ENCODE measurements around the gene JPH3. TPM values are rescaled to one million over a fixed set of nuclear protein-coding genes. Genes with fewer than 3 reads are reported as not detected.
A peak's percentile ranks its signal among the peaks of the same experiment; 100 is the strongest.

JPH3 gene
- under 1 TPM; 0.08 to 0.10 TPM for total RNA-seq

- Mint-ChIP-seq H3K4me3 (peak within 1 kb of the TSS; percentile 54), H3K9me3 (no peaks in the 10 kb centered on the region), H3K4me1 (peaks cover 9% of the 10 kb centered on the region), H3K27ac (peak within 1 kb of the TSS; percentile 23), H3K27me3 (peaks cover 74% of the 10 kb centered on the region), H3K36me3 (no peaks in the 10 kb centered on the region)
- DNase-seq = no peak
Observed at GRCh38 chr16:87602001-87602775, at the start of gene JPH3. JPH3 (plus strand) TSS chr16:87602508; CDS start chr16:87603147, 639 bp downstream.

- no peak overlapping the region for H3K27ac Mint-ChIP-seq
- DNase-seq = no peak
- no peaks in the 10 kb centered on the region for H3K4me1 Mint-ChIP-seq
- H3K27me3 Mint-ChIP-seq = peaks cover 12% of the 10 kb centered on the region
- H3K9me3 Mint-ChIP-seq = no peaks in the 10 kb centered on the region
- H3K36me3 Mint-ChIP-seq = no peaks in the 10 kb centered on the region
- H3K4me3 Mint-ChIP-seq = no peak overlapping the region
Observed at GRCh38 chr16:87552772-87553573, 49.3 kb upstream of the JPH3 start.

GRCh38 chr16:87554754-87555427 is 47.4 kb upstream of the JPH3 start:
- H3K36me3 Mint-ChIP-seq = no peaks in the 10 kb centered on the region
- H3K4me1 Mint-ChIP-seq = no peaks in the 10 kb centered on the region
- H3K27ac Mint-ChIP-seq = no peak overlapping the region
- H3K4me3 Mint-ChIP-seq = no peak overlapping the region
- peaks cover 14% of the 10 kb centered on the region for H3K27me3 Mint-ChIP-seq
- no peaks in the 10 kb centered on the region for H3K9me3 Mint-ChIP-seq
- DNase-seq = no peak

- no peaks in the 10 kb centered on the region for H3K4me1 Mint-ChIP-seq
- DNase-seq = no peak
- H3K36me3 Mint-ChIP-seq = no peaks in the 10 kb centered on the region
- H3K27ac Mint-ChIP-seq = no peak overlapping the region
- no peaks in the 10 kb centered on the region for H3K9me3 Mint-ChIP-seq
- no peak overlapping the region for H3K4me3 Mint-ChIP-seq
- H3K27me3 Mint-ChIP-seq = peaks cover 14% of the 10 kb centered on the region
Observed at GRCh38 chr16:87555647-87556046, 46.7 kb upstream of the JPH3 start.

GRCh38 chr16:87556941-87557459 is 45.3 kb upstream of the JPH3 start:
- no peak overlapping the region for H3K27ac Mint-ChIP-seq
- no peaks in the 10 kb centered on the region for H3K36me3 Mint-ChIP-seq
- peaks cover 14% of the 10 kb centered on the region for H3K27me3 Mint-ChIP-seq
- no peaks in the 10 kb centered on the region for H3K9me3 Mint-ChIP-seq
- no peak for DNase-seq
- H3K4me1 Mint-ChIP-seq = no peaks in the 10 kb centered on the region
- H3K4me3 Mint-ChIP-seq = no peak overlapping the region

- H3K27me3 Mint-ChIP-seq = peaks cover 14% of the 10 kb centered on the region
- H3K4me3 Mint-ChIP-seq = no peak overlapping the region
- no peaks in the 10 kb centered on the region for H3K4me1 Mint-ChIP-seq
- H3K9me3 Mint-ChIP-seq = no peaks in the 10 kb centered on the region
- H3K27ac Mint-ChIP-seq = no peak overlapping the region
- no peak for DNase-seq
- no peaks in the 10 kb centered on the region for H3K36me3 Mint-ChIP-seq
Observed at GRCh38 chr16:87558682-87559081, 43.6 kb upstream of the JPH3 start.

- H3K9me3 Mint-ChIP-seq = no peaks in the 10 kb centered on the region
Observed at GRCh38 chr16:87559945-87560344, 42.4 kb upstream of the JPH3 start.

GRCh38 chr16:87560428-87561199 is 41.7 kb upstream of the JPH3 start:
- H3K9me3 Mint-ChIP-seq = no peaks in the 10 kb centered on the region
- no peaks in the 10 kb centered on the region for H3K36me3 Mint-ChIP-seq
- peak; percentile 35 for DNase-seq
- no peak overlapping the region for H3K4me3 Mint-ChIP-seq
- peaks cover 14% of the 10 kb centered on the region for H3K27me3 Mint-ChIP-seq
- H3K27ac Mint-ChIP-seq = no peak overlapping the region
- no peaks in the 10 kb centered on the region for H3K4me1 Mint-ChIP-seq

More at GRCh38 chr16:87559945-87560344, 42.4 kb upstream of the JPH3 start:
- Mint-ChIP-seq H3K27me3 (peaks cover 14% of the 10 kb centered on the region), H3K27ac (no peak overlapping the region), H3K36me3 (no peaks in the 10 kb centered on the region), H3K4me3 (no peak overlapping the region), H3K4me1 (no peaks in the 10 kb centered on the region)
- DNase-seq = no peak

GRCh38 chr16:87561200-87562105 is 40.9 kb upstream of the JPH3 start:
- Mint-ChIP-seq H3K27ac (no peak overlapping the region), H3K27me3 (peaks cover 14% of the 10 kb centered on the region), H3K4me1 (no peaks in the 10 kb centered on the region), H3K9me3 (no peaks in the 10 kb centered on the region), H3K36me3 (no peaks in the 10 kb centered on the region), H3K4me3 (no peak overlapping the region)
- DNase-seq = no peak

- H3K36me3 Mint-ChIP-seq = no peaks in the 10 kb centered on the region
- H3K27me3 Mint-ChIP-seq = peaks cover 14% of the 10 kb centered on the region
- no peak for DNase-seq
- no peak overlapping the region for H3K27ac Mint-ChIP-seq
- H3K4me3 Mint-ChIP-seq = no peak overlapping the region
- no peaks in the 10 kb centered on the region for H3K4me1 Mint-ChIP-seq
- no peaks in the 10 kb centered on the region for H3K9me3 Mint-ChIP-seq
Observed at GRCh38 chr16:87562201-87562600, 40.1 kb upstream of the JPH3 start.

GRCh38 chr16:87563022-87563421 is 39.3 kb upstream of the JPH3 start:
- H3K9me3 Mint-ChIP-seq = no peaks in the 10 kb centered on the region
- H3K36me3 Mint-ChIP-seq = no peaks in the 10 kb centered on the region
- DNase-seq = no peak
- no peak overlapping the region for H3K27ac Mint-ChIP-seq
- peaks cover 14% of the 10 kb centered on the region for H3K27me3 Mint-ChIP-seq
- no peak overlapping the region for H3K4me3 Mint-ChIP-seq
- no peaks in the 10 kb centered on the region for H3K4me1 Mint-ChIP-seq

- Mint-ChIP-seq H3K4me3 (no peak overlapping the region), H3K36me3 (no peaks in the 10 kb centered on the region), H3K27me3 (peaks cover 6% of the 10 kb centered on the region), H3K9me3 (no peaks in the 10 kb centered on the region), H3K27ac (no peak overlapping the region), H3K4me1 (no peaks in the 10 kb centered on the region)
- DNase-seq = no peak
Observed at GRCh38 chr16:87563714-87564523, 38.4 kb upstream of the JPH3 start.

GRCh38 chr16:87564524-87564778 is 37.9 kb upstream of the JPH3 start:
- no peak for DNase-seq
- Mint-ChIP-seq H3K27me3 (peaks cover 5% of the 10 kb centered on the region), H3K9me3 (no peaks in the 10 kb centered on the region), H3K4me1 (no peaks in the 10 kb centered on the region), H3K4me3 (no peak overlapping the region), H3K27ac (no peak overlapping the region), H3K36me3 (no peaks in the 10 kb centered on the region)

Measured in activated naive CD8-positive, alpha-beta T cell treated with anti-CD3 and anti-CD28 coated beads for 36 hours (primary cell).